HepG2 (cell line): ENCODE data around the gene TGFA. TPM values are rescaled to one million over a fixed set of nuclear protein-coding genes. Genes with fewer than 3 reads are reported as not detected.

Experiments
- ATAC-seq: fragments of 200-7000 bp; cut with Tn5 transposase; 3 replicates; pipeline ENCODE4 v1.9.1; 2020; ENCODE audit warnings: mild to moderate bottlenecking, moderate library complexity
- BruUV-seq: library from RNA; stranded (reverse); fragments of 400-500 nt; replicated peaks from 2 replicates; lab custom pipeline; 2021; lab: Mats Ljungman, UMichigan
- CTCF ChIA-PET: fragments of 300-600 bp; formaldehyde crosslinking; extraction: SDS; loops from one replicate; lab custom pipeline; 2021; ENCODE audit warnings: low total read pairs, inconsistent platforms, low intra/inter-chr PET ratio; lab: Yijun Ruan, JAX
- POLR2A ChIA-PET: fragments of 350-600 bp; sonication (Branson Sonifier 250); formaldehyde crosslinking; loops from one replicate; lab custom pipeline; 2020; ENCODE audit warnings: antibody characterized with exemption, inconsistent platforms; lab: Yijun Ruan, JAX
- DNase-seq: peaks from one replicate; pipeline ENCODE4 v3.0.0-alpha.2; 2015; ENCODE audit warnings: low spot score
- FAIRE-seq: peaks from 3 replicates; lab custom pipeline; 2011; peaks lifted over from hg19 to GRCh38; lab: Jason Lieb, UNC
- H2AFZ ChIP-seq: one replicate; pipeline ENCODE4 v1.6.1; 2011; ENCODE audit warnings: low read length, inconsistent platforms
- H3K27ac ChIP-seq: fragments of 300-600 bp; 3 replicates; pipeline ENCODE4 v1.8.0; 2011; ENCODE audit warnings: mixed run types, mild to moderate bottlenecking, mixed read lengths, low read length, inconsistent platforms; ENCODE audit not compliant: insufficient read depth; ENCODE audit errors: extremely low read length
- H3K27me3 ChIP-seq, 2 experiments: fragments of 200-600 bp in 1 of 2; 2 replicates in 1 of 2; 3 replicates in 1 of 2; pipeline versions ENCODE4 v1.6.0 to v1.8.0; 2011; ENCODE audit warnings: low read length in 2 of 2, mild to moderate bottlenecking in 2 of 2, moderate library complexity in 2 of 2, inconsistent platforms in 1 of 2; ENCODE audit not compliant: insufficient read depth in 2 of 2, control insufficient read depth in 1 of 2
- H3K36me3 ChIP-seq, 2 experiments: fragments of 200-600 bp in 1 of 2; replicated peaks in 1 of 2; 2 replicates in 1 of 2; 3 replicates in 1 of 2; pipeline versions ENCODE4 v1.5.1 to v1.8.0; 2011; ENCODE audit warnings: low read length in 2 of 2, inconsistent platforms in 1 of 2; ENCODE audit not compliant: insufficient read depth in 2 of 2, control insufficient read depth in 1 of 2
- H3K4me1 ChIP-seq: 2 replicates; pipeline ENCODE4 v1.5.1; 2012; ENCODE audit warnings: low read length, inconsistent platforms; ENCODE audit not compliant: insufficient read depth
- H3K4me2 ChIP-seq: 2 replicates; pipeline ENCODE4 v1.6.0; 2011; ENCODE audit warnings: low read depth, low read length, inconsistent platforms
- H3K4me3 ChIP-seq, 3 experiments: fragments of 200-600 bp in 1 of 3; sonication (generic), shearing (Covaris generic) in 1 of 3; replicated peaks in 1 of 3; 2 replicates each; pipeline ENCODE4 v1.5.1; 2011 to 2016; ENCODE audit warnings: low read length in 3 of 3, inconsistent platforms in 2 of 3, low read depth in 2 of 3, mild to moderate bottlenecking in 2 of 3, control low read depth in 1 of 3, mixed read lengths in 1 of 3; ENCODE audit not compliant: insufficient read depth in 1 of 3
- H3K79me2 ChIP-seq: one replicate; pipeline ENCODE4 v1.6.1; 2011; ENCODE audit warnings: low read length, inconsistent platforms; ENCODE audit not compliant: insufficient read depth
- H3K9ac ChIP-seq: 2 replicates; pipeline ENCODE4 v1.6.0; 2011; ENCODE audit warnings: mild to moderate bottlenecking, low read depth, low read length, inconsistent platforms; ENCODE audit not compliant: insufficient read depth
- H3K9me3 ChIP-seq: 2 replicates; pipeline ENCODE4 v1.5.1; 2012; ENCODE audit warnings: mild to moderate bottlenecking, low read length
- H4K20me1 ChIP-seq: 2 replicates; pipeline ENCODE4 v1.6.0; 2011; ENCODE audit warnings: inconsistent platforms, mild to moderate bottlenecking, low read length, moderate library complexity; ENCODE audit not compliant: insufficient read depth
- HNRNPLL ChIP-seq: fragments of 200-400 bp; formaldehyde crosslinking; IDR thresholded peaks from 2 replicates; pipeline ENCODE4 v1.6.1; 2017; ENCODE audit warnings: mild to moderate bottlenecking, low read depth, low read length; ENCODE audit not compliant: poor library complexity, severe bottlenecking
- MAFG ChIP-seq: sonication (generic); formaldehyde crosslinking; IDR thresholded peaks from 2 replicates; pipeline ENCODE4 v1.5.1; 2020; ENCODE audit warnings: mild to moderate bottlenecking, missing genetic modification reagents
- POLR2G ChIP-seq: fragments of 200-400 bp; formaldehyde crosslinking; IDR thresholded peaks from 2 replicates; pipeline ENCODE4 v1.6.1; 2018; ENCODE audit warnings: mild to moderate bottlenecking, low read depth, low read length, moderate library complexity
- SIX1 ChIP-seq: sonication (generic); formaldehyde crosslinking; IDR thresholded peaks from 2 replicates; pipeline ENCODE4 v1.4.0; 2020; ENCODE audit warnings: missing genetic modification reagents, borderline replicate concordance
- SRF ChIP-seq: IDR thresholded peaks from 2 replicates; pipeline ENCODE4 v1.6.1; 2011; ENCODE audit warnings: mild to moderate bottlenecking, low read depth, low read length, moderate library complexity
- ZNF30 ChIP-seq: sonication (generic); formaldehyde crosslinking; IDR thresholded peaks from 2 replicates; pipeline ENCODE4 v1.5.0; 2020; ENCODE audit warnings: mild to moderate bottlenecking, missing genetic modification reagents
- ZNF468 ChIP-seq: sonication (generic); formaldehyde crosslinking; IDR thresholded peaks from 2 replicates; pipeline ENCODE4 v1.8.0; 2022; ENCODE audit warnings: mild to moderate bottlenecking, moderate library complexity, missing genetic modification reagents
- ZNF567 ChIP-seq: sonication (generic); formaldehyde crosslinking; IDR thresholded peaks from 2 replicates; pipeline ENCODE4 v1.8.1; 2023; ENCODE audit warnings: mild to moderate bottlenecking, missing genetic modification reagents, borderline replicate concordance
- ZNF577 ChIP-seq: sonication (generic); formaldehyde crosslinking; IDR thresholded peaks from 2 replicates; pipeline ENCODE4 v1.4.0; 2020; ENCODE audit warnings: mild to moderate bottlenecking, low read depth, missing genetic modification reagents, borderline replicate concordance
- ZNF629 ChIP-seq: sonication (generic); formaldehyde crosslinking; conservative IDR thresholded peaks from 2 replicates; pipeline ENCODE4 v1.5.0; 2020; ENCODE audit warnings: missing genetic modification reagents
- ZNF780A ChIP-seq: sonication (generic); formaldehyde crosslinking; IDR thresholded peaks from 2 replicates; pipeline ENCODE4 v1.8.0; 2022; ENCODE audit warnings: mild to moderate bottlenecking, missing genetic modification reagents, moderate library complexity
- ZNF782 ChIP-seq: sonication (generic); formaldehyde crosslinking; IDR thresholded peaks from 2 replicates; pipeline ENCODE4 v1.4.0; 2020; ENCODE audit warnings: missing genetic modification reagents, mild to moderate bottlenecking, borderline replicate concordance
- WGBS: methylation state at CpG from one replicate; pipeline ENCODE4 v1.1.6; 2017; ENCODE audit warnings: low lambda C conversion rate; 5-methylcytosine and 5-hydroxymethylcytosine counted together
- in situ Hi-C: cut with HindIII; loops from 2 replicates; pipeline ENCODE4 v1.10.0; 2017; ENCODE audit warnings: low pct_unique_long_range_greater_than_20kb; ENCODE audit not compliant: extremely low pct_ligation_motif_present
- intact Hi-C: fragments of 100-400 bp; cut with micrococcal nuclease; formaldehyde crosslinking; loops from one replicate; pipeline ENCODE4 v1.10.0; 2022; ENCODE audit not compliant: unreplicated experiment
- polyA plus RNA-seq, 8 experiments: library from polyadenylated mRNA; depleted of rRNA in 3 of 8; stranded (reverse) in 7 of 8; unstranded in 1 of 8; fragments of >200 nt; fragmentation: Illumina TruSeq in 4 of 8; extraction: Trizol in 4 of 8; gene quantifications; 2 replicates each; pipeline versions ENCODE4 v1.2.1 to v1.2.3, GENCODE V29; 2011 to 2016; ENCODE audit warnings: low read depth in 4 of 8, missing spikeins in 1 of 8, mixed read lengths in 1 of 8; ENCODE audit not compliant: insufficient read depth in 1 of 8
- total RNA-seq, 5 experiments: library from RNA; depleted of rRNA; stranded (reverse); fragments of >200 nt; fragmentation: Illumina TruSeq; extraction: Trizol; gene quantifications; 2 replicates each; pipeline ENCODE4 v1.2.3, GENCODE V29; 2016; ENCODE audit warnings: low read depth in 1 of 5
- TF ChIP-seq, protein P1 (sequence below): sonication (generic); formaldehyde crosslinking; IDR thresholded peaks from 2 replicates; pipeline ENCODE4 v1.5.0; 2020; ENCODE audit warnings: missing genetic modification reagents
- TF ChIP-seq, protein P2 (sequence below): sonication (generic); formaldehyde crosslinking; IDR thresholded peaks from 2 replicates; pipeline ENCODE4; 2020; ENCODE audit warnings: missing genetic modification reagents, mild to moderate bottlenecking, borderline replicate concordance

Gene TGFA
- total and polyA plus RNA-seq, 2 of the 13 experiments (the other 11 are each of a cell fraction or from before 2014, with no cell fraction given): 7.8 to 15.3 TPM

GRCh38 chr2:70523672-70523995, 30.0 kb downstream of the TGFA start:
- Histone ChIP-seq H3K27me3 (no peaks in the 10 kb centered on the region), H3K4me2 (no peak overlapping the region; the same call in 1 of the 2 replicates), H3K9ac (no peak overlapping the region), H3K9me3 (no peaks in the 10 kb centered on the region), H3K36me3 (no peaks in the 10 kb centered on the region; a peak in 1 of 5 replicates), H3K79me2 (peaks cover 8% of the 10 kb centered on the region), H3K4me1 (peaks cover 54% of the 10 kb centered on the region), H4K20me1 (no peaks in the 10 kb centered on the region; the same call in 1 of the 2 replicates), H3K4me3 (no peak overlapping the region), H3K27ac (no peak overlapping the region), H2AFZ (no peak overlapping the region)
- TF ChIP-seq, protein P1, sequence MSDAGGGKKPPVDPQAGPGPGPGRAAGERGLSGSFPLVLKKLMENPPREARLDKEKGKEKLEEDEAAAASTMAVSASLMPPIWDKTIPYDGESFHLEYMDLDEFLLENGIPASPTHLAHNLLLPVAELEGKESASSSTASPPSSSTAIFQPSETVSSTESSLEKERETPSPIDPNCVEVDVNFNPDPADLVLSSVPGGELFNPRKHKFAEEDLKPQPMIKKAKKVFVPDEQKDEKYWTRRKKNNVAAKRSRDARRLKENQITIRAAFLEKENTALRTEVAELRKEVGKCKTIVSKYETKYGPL (CRISPR knock-in tag): 0 out of 2 replicates have a peak, but pooled peaks have one; percentile 40
- no peak for TF ChIP-seq ZNF629 (CRISPR knock-in tag)
- no peak for ATAC-seq
- DNase-seq: no peak
- BruUV-seq: no TSS peak
- CTCF ChIA-PET: no interaction called here
- in situ Hi-C loops (no loop called here), intact Hi-C loops (no loop called here)
- FAIRE-seq: no peak
- POLR2A ChIA-PET: interaction anchor here (1.8 kb wide), 1 partner anchor 30 kb away, joined by 9 read pairs; the partner anchor contains the start of gene TGFA

DNA sequence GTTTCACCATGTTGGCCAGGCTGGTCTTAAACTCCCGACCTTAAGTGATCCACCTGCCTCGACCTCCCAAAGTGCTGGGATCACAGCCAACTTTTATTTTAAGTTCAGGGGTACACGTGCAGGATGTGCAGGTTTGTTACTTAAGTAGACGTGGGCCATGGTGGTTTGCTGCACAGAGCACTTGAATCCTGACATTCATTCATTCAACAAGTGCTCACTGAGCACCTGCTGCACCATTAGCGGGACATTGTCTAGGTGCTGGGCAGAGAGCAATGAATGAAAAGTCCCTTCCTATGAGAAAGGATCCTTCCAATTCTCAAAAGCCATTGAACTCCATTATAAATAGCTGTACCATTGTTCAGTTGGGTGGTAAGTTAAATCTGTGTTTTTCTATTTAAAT, 31.0 kb downstream of the TGFA start:
- FAIRE-seq (no peak), ATAC-seq (no peak)
- in situ Hi-C loops (no loop called here), intact Hi-C loops (no loop called here)
- H3K36me3 ChIP-seq: no peaks in the 10 kb centered on the region; a peak in 1 of 5 replicates
- no peaks in the 10 kb centered on the region for H3K27me3 ChIP-seq
- CTCF ChIA-PET: no interaction called here
- H3K4me3 ChIP-seq: no peak overlapping the region
- H3K4me2 ChIP-seq: no peak overlapping the region
- H3K9ac ChIP-seq: no peak overlapping the region
- peaks cover 6% of the 10 kb centered on the region for H3K79me2 ChIP-seq
- H2AFZ ChIP-seq: no peak overlapping the region
- no peaks in the 10 kb centered on the region; the same call in 1 of the 2 replicates for H4K20me1 ChIP-seq
- TF ChIP-seq ZNF780A (CRISPR knock-in tag): no peak
- no peak for TF ChIP-seq ZNF30 (CRISPR knock-in tag)
- TF ChIP-seq ZNF577 (CRISPR knock-in tag): no peak
- TF ChIP-seq ZNF567 (CRISPR knock-in tag): no peak
- no peak for TF ChIP-seq ZNF468
- no peak for TF ChIP-seq ZNF782 (CRISPR knock-in tag)
- TF ChIP-seq, protein P2, sequence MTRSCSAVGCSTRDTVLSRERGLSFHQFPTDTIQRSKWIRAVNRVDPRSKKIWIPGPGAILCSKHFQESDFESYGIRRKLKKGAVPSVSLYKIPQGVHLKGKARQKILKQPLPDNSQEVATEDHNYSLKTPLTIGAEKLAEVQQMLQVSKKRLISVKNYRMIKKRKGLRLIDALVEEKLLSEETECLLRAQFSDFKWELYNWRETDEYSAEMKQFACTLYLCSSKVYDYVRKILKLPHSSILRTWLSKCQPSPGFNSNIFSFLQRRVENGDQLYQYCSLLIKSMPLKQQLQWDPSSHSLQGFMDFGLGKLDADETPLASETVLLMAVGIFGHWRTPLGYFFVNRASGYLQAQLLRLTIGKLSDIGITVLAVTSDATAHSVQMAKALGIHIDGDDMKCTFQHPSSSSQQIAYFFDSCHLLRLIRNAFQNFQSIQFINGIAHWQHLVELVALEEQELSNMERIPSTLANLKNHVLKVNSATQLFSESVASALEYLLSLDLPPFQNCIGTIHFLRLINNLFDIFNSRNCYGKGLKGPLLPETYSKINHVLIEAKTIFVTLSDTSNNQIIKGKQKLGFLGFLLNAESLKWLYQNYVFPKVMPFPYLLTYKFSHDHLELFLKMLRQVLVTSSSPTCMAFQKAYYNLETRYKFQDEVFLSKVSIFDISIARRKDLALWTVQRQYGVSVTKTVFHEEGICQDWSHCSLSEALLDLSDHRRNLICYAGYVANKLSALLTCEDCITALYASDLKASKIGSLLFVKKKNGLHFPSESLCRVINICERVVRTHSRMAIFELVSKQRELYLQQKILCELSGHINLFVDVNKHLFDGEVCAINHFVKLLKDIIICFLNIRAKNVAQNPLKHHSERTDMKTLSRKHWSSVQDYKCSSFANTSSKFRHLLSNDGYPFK (CRISPR knock-in tag): no peak
- no peak for TF ChIP-seq SRF
- no peak for TF ChIP-seq HNRNPLL
- TF ChIP-seq SIX1 (CRISPR knock-in tag): no peak
- TF ChIP-seq MAFG (CRISPR knock-in tag): no peak
- TF ChIP-seq POLR2G: no peak
- TF ChIP-seq, all 625 proteins: peak for 0
- no peak for DNase-seq
- peaks cover 61% of the 10 kb centered on the region for H3K4me1 ChIP-seq
- H3K27ac ChIP-seq: no peak overlapping the region
- no peaks in the 10 kb centered on the region for H3K9me3 ChIP-seq
- BruUV-seq: no TSS peak
- 88% methylated on average over 5 of the region's 5 CpGs for WGBS
- POLR2A ChIA-PET: no interaction called here
